ACHN (cell line): ENCODE results near the gene SLC5A10.
A peak's percentile ranks its signal among the peaks of the same experiment; 100 is the strongest.
"Not testable (repeated sequence)": the region's sequence is repeated elsewhere in the genome, so short reads cannot be mapped to it uniquely, and the experiment has no call there.

ENCODE experiments used
- DNase-seq: peaks from one replicate; pipeline ENCODE4 v3.0.0-alpha.2; 2015
- in situ Hi-C: cut with HindIII; loops from 2 replicates; pipeline ENCODE4 v1.10.0; 2017; ENCODE audit warnings: low sequenced_read_pairs, low pct_ligation_motif_present, low pct_unique_long_range_greater_than_20kb

Gene SLC5A10

GRCh38 chr17:18938692-18939023, 13.3 kb upstream of the SLC5A10 start:
- in situ Hi-C loops = no loop called here
- DNase-seq = no peak

- in situ Hi-C loops = no loop called here
- no peak for DNase-seq
Measured at GRCh38 chr17:18944646-18945045, 7.3 kb upstream of the SLC5A10 start.

GRCh38 chr17:18946536-18946935, 5.4 kb upstream of the SLC5A10 start:
- DNase-seq = no peak
- in situ Hi-C loops = no loop called here

GRCh38 chr17:18947866-18948265, 4.1 kb upstream of the SLC5A10 start:
- in situ Hi-C loops = no loop called here
- DNase-seq = no peak

GRCh38 chr17:18948476-18949006, 3.4 kb upstream of the SLC5A10 start:
- in situ Hi-C loops = no loop called here
- no peak for DNase-seq

- in situ Hi-C loops = no loop called here
- no peak for DNase-seq
Measured at GRCh38 chr17:18949566-18949965, 2.4 kb upstream of the SLC5A10 start.

GRCh38 chr17:18950346-18950745, 1.6 kb upstream of the SLC5A10 start:
- in situ Hi-C loops = no loop called here
- DNase-seq = no peak

GRCh38 chr17:18950944-18951905, 740 bp upstream of the SLC5A10 start:
- peak; percentile 91 for DNase-seq
- in situ Hi-C loops = no loop called here

- DNase-seq = no peak
- in situ Hi-C loops = no loop called here
Measured at GRCh38 chr17:18953231-18953728, 1.3 kb downstream of the SLC5A10 start.

GRCh38 chr17:18954321-18954720, 2.4 kb downstream of the SLC5A10 start:
- DNase-seq = no peak
- in situ Hi-C loops = no loop called here

- in situ Hi-C loops = no loop called here
- no peak for DNase-seq
Measured at GRCh38 chr17:18955009-18955408, 3.0 kb downstream of the SLC5A10 start.

- in situ Hi-C loops, DNase-seq: not testable (repeated sequence)
Measured at GRCh38 chr17:18956021-18956420, 4.1 kb downstream of the SLC5A10 start.

- in situ Hi-C loops = no loop called here
- no peak for DNase-seq
Measured at GRCh38 chr17:18956581-18956980, 4.6 kb downstream of the SLC5A10 start.

- no peak for DNase-seq
- in situ Hi-C loops = no loop called here
Measured at GRCh38 chr17:18957831-18958230, 5.9 kb downstream of the SLC5A10 start.

- in situ Hi-C loops = no loop called here
- no peak for DNase-seq
Measured at GRCh38 chr17:18958611-18959010, 6.6 kb downstream of the SLC5A10 start.

GRCh38 chr17:18959071-18959844, 7.3 kb downstream of the SLC5A10 start:
- no peak for DNase-seq
- in situ Hi-C loops = no loop called here

- in situ Hi-C loops = no loop called here
- no peak for DNase-seq
Measured at GRCh38 chr17:18959845-18960240, 7.9 kb downstream of the SLC5A10 start.

- in situ Hi-C loops = no loop called here
- DNase-seq = no peak
Measured at GRCh38 chr17:18960241-18960665, 8.3 kb downstream of the SLC5A10 start.

- DNase-seq = peak; percentile 74
- in situ Hi-C loops = no loop called here
Measured at GRCh38 chr17:18960803-18961511, 9.0 kb downstream of the SLC5A10 start.
